ENCODE results near the gene CDKN2B-AS1. TPM values are rescaled to one million over a fixed set of nuclear protein-coding genes. Genes with fewer than 3 reads are reported as not detected.

Gene CDKN2B-AS1
- total and polyA plus RNA-seq, 8 donors, result 0.24 to 0.92 (median 0.55) TPM; not detected in 3

- Histone ChIP-seq H3K4me1 (peaks cover 0 to 8% (median 5%) of the 10 kb centered on the region in 3 donors), H3K27ac (peak overlapping the region in 1 of 4 donors; percentile 20), H3K9me3 (no peaks in the 10 kb centered on the region), H3K27me3 (no peaks in the 10 kb centered on the region), H3K4me3 (no peak overlapping the region), H3K36me3 (no peaks in the 10 kb centered on the region)
- peak; percentile 83 to 95 (median 86) for ATAC-seq
- 57 to 67% methylated on average over 1 of the region's 1 CpG for WGBS, 2 donors
- TF ChIP-seq CTCF (IDR thresholded peaks at IDR 0.05), result no peak
- intact Hi-C loops (cut with DNase I), result loop anchor here in 2 of 3 donors (10.0 kb wide), 1 partner anchor 215 kb away; no protein-coding TSS in a partner anchor
- no peak for FAIRE-seq
- DNase-seq, result no peak
Measured at GRCh38 chr9:22030101-22030598, 35.6 kb downstream of the CDKN2B-AS1 start.

- intact Hi-C loops (cut with DNase I), result loop anchor here in 2 of 3 donors (10.0 kb wide), 1 partner anchor 217 kb away; no protein-coding TSS in a partner anchor
- H3K4me1 ChIP-seq, result peaks cover 0 to 8% (median 5%) of the 10 kb centered on the region in 3 donors
- no peak overlapping the region for H3K27ac ChIP-seq
- no peaks in the 10 kb centered on the region for H3K9me3 ChIP-seq
- H3K36me3 ChIP-seq, result no peaks in the 10 kb centered on the region
- no peak for FAIRE-seq
- 81 to 82% methylated on average over 4 of the region's 4 CpGs for WGBS, 2 donors
- no peaks in the 10 kb centered on the region for H3K27me3 ChIP-seq
- ATAC-seq, result no peak
- no peak overlapping the region for H3K4me3 ChIP-seq
- no peak for TF ChIP-seq CTCF (IDR thresholded peaks at IDR 0.05)
- no peak for DNase-seq
Measured at GRCh38 chr9:22031655-22032411, 37.2 kb downstream of the CDKN2B-AS1 start.

GRCh38 chr9:22033012-22033630, 38.5 kb downstream of the CDKN2B-AS1 start:
- Histone ChIP-seq H3K36me3 (no peaks in the 10 kb centered on the region), H3K4me1 (peaks cover under 1 to 8% (median 5%) of the 10 kb centered on the region in 3 donors), H3K9me3 (no peaks in the 10 kb centered on the region), H3K27me3 (no peaks in the 10 kb centered on the region), H3K27ac (no peak overlapping the region), H3K4me3 (no peak overlapping the region)
- no peak for TF ChIP-seq CTCF (IDR thresholded peaks at IDR 0.05)
- no peak for ATAC-seq
- 71 to 78% methylated on average over 8 of the region's 8 CpGs for WGBS, 2 donors
- FAIRE-seq, result no peak
- no peak for DNase-seq
- intact Hi-C loops (cut with DNase I), result loop anchor here in 2 of 3 donors (10.0 kb wide), 1 partner anchor 218 kb away; no protein-coding TSS in a partner anchor

GRCh38 chr9:22035591-22036011, 41.0 kb downstream of the CDKN2B-AS1 start:
- ATAC-seq (no peak), DNase-seq (no peak)

More at GRCh38 chr9:22035591-22036011, 41.0 kb downstream of the CDKN2B-AS1 start:
- Histone ChIP-seq H3K4me1 (peaks cover 2 to 8% (median 6%) of the 10 kb centered on the region in 3 donors), H3K27ac (no peak overlapping the region), H3K4me3 (no peak overlapping the region), H3K9me3 (no peaks in the 10 kb centered on the region), H3K36me3 (no peaks in the 10 kb centered on the region), H3K27me3 (no peaks in the 10 kb centered on the region)
- intact Hi-C loops (cut with DNase I), result loop anchor here in 2 of 3 donors (10.0 kb wide), 1 partner anchor 221 kb away; no protein-coding TSS in a partner anchor
- no peak for TF ChIP-seq CTCF (IDR thresholded peaks at IDR 0.05)
- no peak for FAIRE-seq
- 81 to 88% methylated on average over 2 of the region's 2 CpGs for WGBS, 2 donors
